Activated CD4-positive, alpha-beta T cell treated with anti-CD3 and anti-CD28 coated beads for 24 hours (primary cell): Measurements from ENCODE around the gene HACD3.
A peak's percentile ranks its signal among the peaks of the same experiment; 100 is the strongest.
"Not testable (repeated sequence)": the region's sequence is repeated elsewhere in the genome, so short reads cannot be mapped to it uniquely, and the experiment has no call there.

Experiments used
- DNase-seq, 2 donors: peaks; one replicate each; pipeline ENCODE4 v3.0.0-alpha.2; 2020; ENCODE audit warnings: low read depth in 2 of 2

The HACD3 gene

DNA sequence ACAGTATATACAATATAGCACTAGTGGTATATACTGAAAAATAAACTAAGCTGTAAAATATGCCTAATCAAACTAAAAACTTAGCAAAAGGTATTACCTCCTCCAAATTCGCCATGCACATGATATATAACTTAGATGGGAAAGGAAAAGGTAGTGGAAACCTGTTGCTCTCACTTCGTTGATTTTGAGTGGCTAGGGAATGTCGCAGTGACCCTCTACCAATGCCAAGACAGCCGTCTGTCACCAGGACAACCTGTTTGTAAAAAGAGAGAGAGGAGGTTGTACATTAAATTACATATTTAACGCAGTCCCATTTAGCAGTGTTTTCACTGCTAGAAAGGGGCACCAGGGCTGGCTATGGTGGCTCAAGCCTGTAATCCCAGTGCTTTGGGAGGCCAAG, 69.4 kb downstream of the HACD3 start:
- no peak for DNase-seq

- DNase-seq: no peak
These were observed 72.9 kb downstream of the HACD3 start for GRCh38 chr15:65603134-65603533.

- no peak for DNase-seq
These were observed 73.3 kb downstream of the HACD3 start for GRCh38 chr15:65603559-65603958.

DNA sequence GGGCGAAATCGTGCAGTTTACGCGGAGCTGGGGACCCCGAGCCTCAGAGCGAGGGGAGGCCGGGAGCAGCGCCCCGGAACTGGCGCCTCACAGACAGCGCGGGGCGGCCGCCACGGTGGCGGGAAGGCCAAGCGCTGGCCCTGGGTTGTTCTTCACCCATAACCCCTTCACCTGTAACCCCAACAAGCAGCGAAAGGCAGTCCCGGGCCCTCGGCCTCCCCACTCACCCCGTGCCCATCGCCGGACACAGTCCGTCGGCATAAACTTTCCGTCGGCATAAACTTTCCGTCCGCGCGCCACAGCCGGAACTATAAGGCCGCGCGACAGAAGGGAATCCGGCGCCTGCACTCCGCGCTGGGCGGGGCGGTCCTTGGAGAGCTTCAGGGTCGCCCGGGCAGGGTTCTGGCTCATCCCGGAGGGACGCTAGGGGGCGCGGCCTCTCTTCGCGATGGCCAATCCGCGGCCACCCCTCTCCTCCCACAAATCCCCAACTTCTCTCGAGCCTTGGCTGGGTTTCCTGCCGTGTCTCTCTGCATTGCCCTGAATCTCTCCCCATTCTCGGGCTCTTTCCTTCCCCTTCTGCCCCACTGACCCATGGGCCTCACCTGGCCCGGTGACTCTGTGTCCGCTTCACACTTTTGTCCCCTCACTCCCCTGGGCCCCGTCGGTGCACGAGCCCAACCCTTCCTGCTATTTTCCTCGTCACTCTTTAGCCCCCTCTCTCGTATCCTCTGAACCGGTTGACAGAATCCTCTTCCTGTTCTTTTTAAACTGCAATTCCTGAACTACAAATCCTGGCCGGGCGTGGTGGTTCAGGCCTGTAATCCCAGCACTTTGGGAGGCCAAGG, 80.8 kb downstream of the HACD3 start, which contains the start of gene INTS14:
TSS of gene INTS14 (minus strand) at position 261 of the 848 bp plus-strand sequence. CDS start 3,751 bp downstream, outside the sequence.
- peak; percentile 95 to 98 for DNase-seq

DNA sequence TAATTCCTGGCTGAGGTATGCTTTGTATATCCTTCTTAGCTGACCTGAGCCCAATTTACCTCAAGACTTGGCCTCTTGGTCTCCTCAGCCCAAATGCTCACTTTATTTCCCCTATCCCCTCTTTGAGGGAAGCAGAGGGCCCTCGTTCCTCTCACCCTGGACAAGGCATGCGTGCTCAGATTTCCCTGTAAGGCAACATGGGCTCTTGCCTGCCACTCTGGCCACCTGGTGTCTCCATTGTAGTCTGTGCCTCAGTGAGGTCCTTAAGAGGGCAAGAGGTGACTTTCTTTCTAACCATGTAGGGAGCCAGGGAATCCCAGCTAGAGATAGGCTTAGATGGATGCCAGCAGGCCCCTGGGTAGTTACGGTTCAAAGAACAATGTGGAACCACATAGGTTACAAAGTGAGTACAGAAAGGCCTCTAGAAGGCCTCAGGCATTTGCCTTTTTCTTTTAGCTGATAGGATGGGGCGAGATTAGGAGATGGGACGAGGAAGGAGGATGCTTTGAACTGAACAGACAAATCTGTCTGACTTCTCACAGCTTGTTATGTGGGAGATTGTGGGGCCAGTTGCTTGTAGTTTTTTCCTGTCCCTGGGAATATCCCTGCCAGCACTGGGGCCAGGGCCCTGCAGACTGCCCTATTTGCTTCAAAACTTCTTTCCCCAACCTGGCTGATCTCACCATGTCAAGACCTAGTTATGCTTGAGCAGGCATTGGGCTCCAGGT, 81.8 kb downstream of the HACD3 start:
- DNase-seq: no peak

- no peak for DNase-seq
These were observed 82.3 kb downstream of the HACD3 start for GRCh38 chr15:65612616-65612946.

DNA sequence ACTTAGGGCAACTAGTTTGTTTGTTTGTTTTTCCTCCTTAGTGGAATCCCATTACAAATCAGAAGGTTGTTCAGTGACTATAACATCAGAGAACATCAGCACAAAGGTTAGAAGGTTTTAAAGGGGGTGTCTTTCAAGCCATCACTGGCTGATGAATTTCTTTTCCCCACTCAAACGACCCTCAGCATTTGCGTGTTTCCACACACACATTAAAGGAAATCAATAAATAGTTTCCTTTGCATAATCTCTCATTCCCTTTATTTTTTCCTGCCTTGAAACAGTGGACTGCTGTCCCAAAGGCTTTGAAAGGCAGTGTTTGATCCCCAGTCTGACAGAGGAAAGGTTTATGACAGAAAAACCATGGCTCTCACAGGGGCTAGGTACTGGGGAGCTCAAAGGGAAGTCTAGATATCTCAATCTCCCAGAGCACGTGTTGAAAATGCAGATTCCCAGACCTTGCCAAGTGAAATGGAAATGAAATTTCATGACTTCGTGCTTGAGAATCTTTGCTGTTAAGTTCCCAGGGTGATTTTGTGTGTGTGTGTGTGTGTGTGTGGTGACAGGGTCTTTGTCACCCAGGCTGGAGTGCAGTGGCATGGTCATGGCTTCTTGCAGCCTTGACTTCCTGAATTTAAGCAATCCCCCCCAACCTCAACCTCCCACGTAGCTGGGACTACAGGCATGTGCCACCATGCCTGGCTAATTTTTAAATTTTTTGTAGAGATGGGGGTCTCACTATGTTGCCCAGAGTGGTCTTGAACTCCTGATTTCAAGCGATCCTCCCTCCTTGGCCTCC, 82.9 kb downstream of the HACD3 start:
- DNase-seq: no peak

- DNase-seq: not testable (repeated sequence)
These were observed 85.6 kb downstream of the HACD3 start for GRCh38 chr15:65615887-65616286.

DNA sequence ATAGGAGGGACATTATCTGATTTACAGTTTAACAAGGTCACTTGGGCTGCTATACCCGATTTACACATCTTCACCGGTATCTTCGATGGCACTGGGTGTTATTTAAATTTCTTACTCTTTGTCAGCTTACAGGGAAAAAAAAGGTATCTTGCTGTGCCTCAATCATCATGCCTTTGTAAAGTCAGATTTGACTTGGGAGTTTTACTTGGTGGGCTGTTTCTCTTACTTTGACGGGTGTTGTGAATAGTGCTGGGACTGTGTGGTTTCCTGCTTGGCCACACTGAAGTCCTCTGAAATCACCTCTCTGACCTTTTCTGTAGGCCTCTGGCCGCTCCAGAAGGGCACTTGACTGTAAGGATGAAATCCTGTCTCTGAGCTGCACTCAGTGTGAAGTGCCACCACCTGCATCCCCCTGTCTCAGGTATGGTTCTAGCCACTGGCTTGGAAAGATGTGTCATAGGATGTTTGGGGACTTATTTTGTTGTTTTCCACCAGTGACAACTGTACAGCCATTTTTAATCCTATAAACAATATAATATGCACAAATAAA, 88.4 kb downstream of the HACD3 start:
- DNase-seq: no peak

DNA sequence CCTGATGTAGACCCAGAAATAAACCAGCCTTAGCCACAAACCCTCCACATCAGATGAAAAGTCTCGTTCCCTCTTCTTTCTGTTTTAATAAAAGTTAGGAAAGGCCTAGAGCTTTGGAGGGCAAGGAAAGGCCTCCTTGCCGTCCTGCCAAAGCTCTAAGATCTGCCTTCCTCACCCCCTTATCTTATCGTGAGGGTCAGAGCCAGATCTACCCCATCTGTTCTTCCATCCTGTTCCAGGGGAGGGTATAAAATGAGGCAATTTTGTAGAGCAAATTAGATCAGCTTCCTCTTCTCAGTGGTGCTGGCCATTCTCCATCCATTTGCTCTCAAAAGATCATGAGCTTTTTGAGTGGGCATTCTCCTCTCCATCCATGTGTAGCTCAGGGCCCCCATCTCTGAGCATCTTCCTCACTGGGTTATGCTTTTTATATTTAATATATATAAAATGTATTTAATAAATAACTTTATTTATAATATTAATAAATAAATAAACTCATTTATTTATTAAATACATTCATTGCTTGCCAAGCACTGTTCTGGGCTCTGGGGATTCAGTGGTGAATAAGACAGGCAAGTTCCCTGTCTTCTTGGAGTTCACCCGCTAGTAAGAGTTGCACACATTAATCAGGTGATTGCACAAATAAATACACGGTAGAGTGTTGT, 89.5 kb downstream of the HACD3 start:
- DNase-seq: no peak

DNA sequence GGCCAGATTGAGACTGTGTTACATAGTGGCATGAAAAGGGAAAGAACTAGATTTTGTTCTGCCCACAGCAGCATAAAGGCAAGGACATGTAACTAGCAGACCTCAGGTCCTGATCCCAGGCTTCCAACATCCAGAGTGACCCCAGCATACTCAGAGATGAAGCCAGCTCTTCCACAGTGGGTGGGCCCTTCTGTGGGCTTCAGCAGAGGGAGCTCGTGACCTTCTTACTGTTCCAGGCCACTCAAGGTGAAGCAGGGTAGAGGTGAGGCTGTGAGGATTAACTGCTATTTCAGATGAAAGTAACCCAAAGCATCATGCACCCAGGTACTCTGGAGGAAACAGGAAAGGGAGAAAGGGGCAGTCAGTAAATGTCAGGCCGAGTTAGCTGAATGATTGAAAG, 90.6 kb downstream of the HACD3 start:
- DNase-seq: no peak

GRCh38 chr15:65621638-65622037, 91.4 kb downstream of the HACD3 start, which contains the start of gene SLC24A1:
Gene SLC24A1 (plus strand): TSS chr15:65621938. CDS start chr15:65624081, 2,143 bp downstream.
- no peak for DNase-seq

GRCh38 chr15:65623103-65623502, 92.8 kb downstream of the HACD3 start:
- no peak for DNase-seq

DNA sequence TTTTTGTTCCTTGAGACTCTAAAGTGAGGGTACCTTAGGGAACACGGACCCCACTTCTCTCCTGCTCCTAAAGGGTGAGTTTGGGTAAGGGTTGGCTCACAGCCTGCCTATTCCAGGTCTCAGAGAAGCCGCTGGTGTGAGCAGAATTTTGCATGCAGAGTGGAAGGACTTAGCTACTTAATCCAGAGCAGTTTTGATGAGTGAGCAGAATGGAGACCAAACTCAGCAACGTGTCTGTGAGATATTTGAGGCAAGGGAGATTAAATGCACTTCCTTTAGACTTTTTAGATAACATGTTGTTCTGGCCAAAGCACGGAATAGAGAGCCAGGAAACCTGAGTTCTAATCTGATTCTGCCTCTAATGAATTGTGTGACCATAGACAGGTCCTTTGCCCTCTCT, 96.6 kb downstream of the HACD3 start:
- no peak for DNase-seq
